Retinal pigment epithelial cell (primary cell): ENCODE results near the gene WDR74.

Experiments used
- DNase-seq: peaks from one replicate; pipeline ENCODE4 v3.0.0-alpha.2; 2010; ENCODE audit warnings: low read depth
- H3K4me3 ChIP-seq: 2 replicates; pipeline ENCODE4 v1.5.1; 2011; ENCODE audit warnings: mild to moderate bottlenecking, low read length, control low read depth, moderate library complexity
- TF ChIP-seq, protein P1 (sequence below): conservative IDR thresholded peaks from 2 replicates; pipeline ENCODE4 v1.5.1; 2011; ENCODE audit warnings: low read depth, low read length, control low read depth, inconsistent platforms

WDR74 gene

DNA sequence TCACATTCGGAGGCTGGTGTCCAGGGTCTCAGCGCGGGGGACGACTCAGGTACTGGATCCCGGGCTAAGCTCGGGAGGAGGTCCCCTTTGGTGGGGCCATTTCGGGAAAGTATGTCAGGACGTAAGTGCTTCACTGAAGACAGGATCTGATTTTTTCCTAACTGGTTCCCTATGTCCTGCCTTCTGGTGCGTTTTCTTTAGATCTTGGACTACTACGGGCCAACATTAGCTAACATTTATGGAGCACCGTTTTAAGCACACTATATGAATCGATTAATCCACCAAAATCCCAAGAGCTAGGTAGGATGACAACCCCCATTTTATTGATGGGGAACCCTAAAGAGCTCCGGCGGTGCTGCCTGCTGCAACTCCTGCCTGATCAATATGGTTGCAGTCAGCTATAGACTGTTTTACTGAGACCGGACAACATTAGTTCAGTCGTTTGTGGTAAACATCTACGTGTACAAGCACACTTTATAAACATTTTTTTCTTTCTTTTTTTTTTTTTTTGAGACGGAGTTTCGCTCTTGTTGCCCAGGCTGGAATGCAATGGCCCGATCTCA is 17.0 kb upstream of the WDR74 start:
- H3K4me3 ChIP-seq, result peak overlapping the region; percentile 100
- TF ChIP-seq, protein P1, sequence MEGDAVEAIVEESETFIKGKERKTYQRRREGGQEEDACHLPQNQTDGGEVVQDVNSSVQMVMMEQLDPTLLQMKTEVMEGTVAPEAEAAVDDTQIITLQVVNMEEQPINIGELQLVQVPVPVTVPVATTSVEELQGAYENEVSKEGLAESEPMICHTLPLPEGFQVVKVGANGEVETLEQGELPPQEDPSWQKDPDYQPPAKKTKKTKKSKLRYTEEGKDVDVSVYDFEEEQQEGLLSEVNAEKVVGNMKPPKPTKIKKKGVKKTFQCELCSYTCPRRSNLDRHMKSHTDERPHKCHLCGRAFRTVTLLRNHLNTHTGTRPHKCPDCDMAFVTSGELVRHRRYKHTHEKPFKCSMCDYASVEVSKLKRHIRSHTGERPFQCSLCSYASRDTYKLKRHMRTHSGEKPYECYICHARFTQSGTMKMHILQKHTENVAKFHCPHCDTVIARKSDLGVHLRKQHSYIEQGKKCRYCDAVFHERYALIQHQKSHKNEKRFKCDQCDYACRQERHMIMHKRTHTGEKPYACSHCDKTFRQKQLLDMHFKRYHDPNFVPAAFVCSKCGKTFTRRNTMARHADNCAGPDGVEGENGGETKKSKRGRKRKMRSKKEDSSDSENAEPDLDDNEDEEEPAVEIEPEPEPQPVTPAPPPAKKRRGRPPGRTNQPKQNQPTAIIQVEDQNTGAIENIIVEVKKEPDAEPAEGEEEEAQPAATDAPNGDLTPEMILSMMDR, result no peak
- DNase-seq, result no peak

DNA sequence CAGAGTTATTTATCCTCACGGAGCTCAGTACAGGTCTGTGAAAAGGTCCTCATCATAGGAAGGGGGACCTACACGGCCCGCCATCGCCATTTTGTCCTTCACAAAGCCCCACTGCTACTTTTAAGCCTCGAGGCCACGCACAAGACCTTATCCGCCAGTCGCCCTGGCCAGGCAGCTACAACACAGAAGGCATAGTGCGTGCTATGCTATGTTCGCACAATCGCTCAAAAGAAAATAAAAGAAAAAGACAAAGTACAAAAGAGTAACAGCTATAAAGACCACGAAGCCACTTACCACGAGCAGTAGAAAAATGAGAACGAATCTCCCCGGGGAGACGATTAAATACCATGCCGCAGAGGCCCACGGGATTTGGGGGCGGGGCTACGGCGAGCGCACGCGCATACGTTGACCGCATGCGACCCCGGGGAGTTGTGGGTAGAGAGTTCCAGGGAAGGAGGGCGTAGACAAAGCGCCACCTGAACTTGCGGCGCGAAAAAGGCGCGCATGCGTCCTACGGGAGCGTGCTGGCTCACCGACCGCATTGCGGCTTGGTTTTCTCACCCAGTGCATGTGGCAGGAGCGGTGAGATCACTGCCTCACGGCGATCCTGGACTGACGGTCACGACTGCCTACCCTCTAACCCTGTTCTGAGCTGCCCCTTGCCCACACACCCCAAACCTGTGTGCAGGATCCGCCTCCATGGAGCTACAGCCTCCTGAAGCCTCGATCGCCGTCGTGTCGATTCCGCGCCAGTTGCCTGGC is 16.4 kb upstream of the WDR74 start:
- TF ChIP-seq, protein P1, result no peak
- H3K4me3 ChIP-seq, result peak overlapping the region; percentile 100
- peak; percentile 93 for DNase-seq

DNA sequence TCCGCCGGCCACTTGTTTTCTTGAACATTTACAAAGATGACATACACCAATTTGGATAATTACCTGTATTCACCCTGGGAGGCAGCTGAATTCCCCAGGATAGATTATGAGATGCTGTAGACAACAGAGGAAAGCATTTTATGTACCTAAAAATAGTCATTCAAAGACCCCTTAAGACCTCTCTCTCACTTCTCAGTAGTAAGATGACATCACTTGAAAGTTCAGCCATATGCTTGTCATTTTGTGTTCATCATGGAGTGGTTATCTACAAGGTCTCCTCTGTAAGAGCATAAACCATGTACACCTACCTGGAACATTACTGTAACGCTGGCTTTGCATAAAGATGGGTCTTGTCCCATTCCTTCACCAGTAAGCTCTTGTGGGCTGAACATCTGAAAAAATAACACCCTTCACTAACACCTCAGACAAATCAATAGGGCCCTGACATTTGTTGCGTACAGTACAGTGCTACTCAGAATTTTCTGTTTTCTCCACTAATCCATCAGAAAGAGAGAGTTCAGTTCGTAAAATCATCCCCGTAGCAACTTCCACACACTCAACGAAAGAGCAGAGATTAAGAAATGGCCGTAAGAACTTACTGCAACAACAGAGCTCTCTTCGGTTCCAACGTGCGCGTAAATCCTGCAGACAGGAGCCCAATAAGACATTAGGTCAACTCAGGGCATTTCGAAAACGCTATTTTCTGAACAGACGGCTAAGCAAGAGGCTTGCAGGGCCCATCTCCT is 15.6 kb upstream of the WDR74 start:
- no peak for DNase-seq

DNA sequence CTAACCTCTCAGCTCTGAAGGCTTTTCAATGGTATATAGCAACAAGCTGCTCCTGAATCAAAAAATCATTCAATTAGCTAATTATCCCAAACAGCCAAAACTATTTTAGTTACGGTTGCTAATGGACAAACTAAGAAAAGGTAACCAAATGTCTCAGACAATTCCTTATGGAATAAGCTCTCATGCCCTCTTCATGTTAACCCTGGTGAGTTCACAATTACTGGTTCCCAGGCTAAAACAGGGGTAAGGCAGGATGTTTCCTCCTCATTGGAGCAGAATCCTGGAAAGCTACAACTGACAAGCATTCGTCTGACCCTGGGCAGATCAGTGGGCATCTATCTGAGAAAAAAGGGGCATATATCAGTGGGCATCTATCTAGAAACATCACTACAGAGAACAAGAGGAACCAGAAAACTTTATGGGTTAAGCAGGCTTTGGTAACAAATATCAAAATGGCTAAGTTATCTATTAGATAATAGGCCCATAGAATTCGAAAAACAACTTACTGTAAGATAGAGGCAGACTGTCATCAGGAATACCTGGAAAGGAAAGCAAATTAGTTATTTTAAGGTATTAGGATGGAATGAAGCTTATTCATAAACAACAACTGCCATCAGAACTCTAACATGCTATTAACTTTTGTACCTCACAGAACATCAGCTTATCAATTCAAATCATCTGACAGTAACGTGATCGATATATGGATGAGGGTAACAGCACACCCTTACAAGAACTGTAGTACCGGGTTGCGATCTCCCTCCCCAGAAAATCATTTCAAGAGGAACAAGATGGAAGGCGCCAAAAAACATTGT is 14.8 kb upstream of the WDR74 start:
- DNase-seq, result no peak

More for the DNA sequence above, 15.6 kb upstream of the WDR74 start:
- TF ChIP-seq, protein P1, result no peak
- H3K4me3 ChIP-seq, result peak overlapping the region; percentile 100

DNA sequence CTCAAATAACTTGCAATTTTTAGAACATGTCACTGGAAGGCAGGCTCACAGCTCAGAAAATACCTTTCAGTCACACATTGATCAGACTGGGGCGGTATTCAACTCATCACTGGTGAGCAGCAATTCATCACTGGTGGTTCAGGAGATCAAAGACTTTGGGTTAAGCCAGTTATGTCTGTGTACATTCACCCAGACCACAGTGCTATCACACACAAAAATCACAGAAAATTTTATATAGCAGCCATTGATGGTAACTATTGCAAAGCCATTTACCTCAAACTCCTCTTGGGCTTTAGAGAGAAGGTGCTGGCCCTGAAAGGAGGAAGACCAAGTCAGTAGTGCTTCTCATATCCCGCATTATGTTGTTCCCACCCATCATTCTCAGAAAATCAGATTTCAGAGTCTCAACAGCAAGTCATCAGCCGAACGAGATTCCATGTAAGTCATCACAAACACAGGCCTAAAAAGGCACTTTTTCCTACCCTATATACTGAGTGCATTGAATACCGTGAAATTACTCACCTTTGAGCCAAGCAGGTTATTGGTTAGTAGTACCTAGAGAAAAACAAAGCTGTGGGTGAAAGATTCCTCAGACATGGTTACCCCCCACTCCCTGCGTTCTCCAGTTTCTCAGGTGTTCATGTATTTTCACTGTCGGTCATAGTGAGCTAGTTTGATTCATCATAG is 14.0 kb upstream of the WDR74 start:
- no peak for DNase-seq
- H3K4me3 ChIP-seq, result peak overlapping the region; percentile 100
- TF ChIP-seq, protein P1, result no peak

More for the DNA sequence above, 14.8 kb upstream of the WDR74 start:
- peak overlapping the region; percentile 100 for H3K4me3 ChIP-seq
- TF ChIP-seq, protein P1, result no peak

DNA sequence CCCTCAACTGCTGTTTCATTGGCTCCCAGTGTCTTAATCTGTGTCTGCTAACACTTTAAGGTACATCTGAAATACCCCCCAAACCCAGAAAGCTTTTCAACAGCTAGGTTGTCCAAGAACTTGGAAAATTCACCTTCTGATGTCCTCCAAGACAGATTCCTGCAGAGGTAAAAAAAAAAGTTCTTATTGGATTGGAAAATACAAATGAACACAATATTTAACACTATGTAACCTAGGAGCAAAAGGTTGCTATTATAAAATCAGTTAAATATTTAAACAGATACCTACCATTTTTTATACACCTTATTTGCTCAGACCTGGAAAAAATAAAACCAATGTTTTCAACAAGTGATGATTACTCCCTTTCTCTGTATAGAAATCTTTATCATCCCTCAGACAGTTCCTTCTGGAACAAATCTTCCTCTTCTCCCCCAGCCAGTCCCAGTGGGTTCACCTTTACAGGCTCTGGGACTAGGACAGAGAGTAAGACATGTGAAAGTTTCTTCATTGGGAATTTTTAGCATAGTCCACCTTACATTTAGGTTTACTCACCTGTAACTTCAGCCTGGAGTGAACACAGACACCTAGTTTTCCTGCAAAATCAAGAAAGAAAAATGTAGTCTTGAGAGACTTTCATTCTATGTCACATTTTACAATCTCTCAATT is 13.3 kb upstream of the WDR74 start:
- DNase-seq, result no peak

More for the DNA sequence above, 13.3 kb upstream of the WDR74 start:
- TF ChIP-seq, protein P1, result no peak
- H3K4me3 ChIP-seq, result peak overlapping the region; percentile 100
